DOHH2 (cell line): ENCODE measurements around the gene RUNX2.

Experiments
- CTCF ChIP-seq: fragments of 200-600 bp; sonication (generic); IDR thresholded peaks from one replicate; pipeline ENCODE4 v1.5.1; 2014; ENCODE audit warnings: antibody characterized with exemption, mild to moderate bottlenecking, low read depth, low read length; ENCODE audit not compliant: poor library complexity, severe bottlenecking
- EZH2phosphoT487 ChIP-seq: fragments of 200-600 bp; sonication (generic); IDR thresholded peaks from 2 replicates; pipeline ENCODE4 v1.6.1; 2017; ENCODE audit warnings: borderline replicate concordance, mild to moderate bottlenecking, antibody characterized with exemption, low read length, moderate library complexity, mixed read lengths

- TF ChIP-seq CTCF = no peak
- no peak for TF ChIP-seq EZH2phosphoT487
These were observed 58.4 kb downstream of the RUNX2 start for GRCh38 chr6:45386501-45386900.
